Limb (tissue), 2 donors: ENCODE results near the gene PLD4.
"Not testable (repeated sequence)": the region's sequence is repeated elsewhere in the genome, so short reads cannot be mapped to it uniquely, and the experiment has no call there.

ENCODE experiments used
- DNase-seq, 2 donors: peaks; one replicate each; pipeline ENCODE4 v3.0.0-alpha.2; 2016; ENCODE audit errors: extremely low spot score in 2 of 2

The PLD4 gene

GRCh38 chr14:104899781-104900180 is 24.9 kb upstream of the PLD4 start:
- DNase-seq: no peak

DNA sequence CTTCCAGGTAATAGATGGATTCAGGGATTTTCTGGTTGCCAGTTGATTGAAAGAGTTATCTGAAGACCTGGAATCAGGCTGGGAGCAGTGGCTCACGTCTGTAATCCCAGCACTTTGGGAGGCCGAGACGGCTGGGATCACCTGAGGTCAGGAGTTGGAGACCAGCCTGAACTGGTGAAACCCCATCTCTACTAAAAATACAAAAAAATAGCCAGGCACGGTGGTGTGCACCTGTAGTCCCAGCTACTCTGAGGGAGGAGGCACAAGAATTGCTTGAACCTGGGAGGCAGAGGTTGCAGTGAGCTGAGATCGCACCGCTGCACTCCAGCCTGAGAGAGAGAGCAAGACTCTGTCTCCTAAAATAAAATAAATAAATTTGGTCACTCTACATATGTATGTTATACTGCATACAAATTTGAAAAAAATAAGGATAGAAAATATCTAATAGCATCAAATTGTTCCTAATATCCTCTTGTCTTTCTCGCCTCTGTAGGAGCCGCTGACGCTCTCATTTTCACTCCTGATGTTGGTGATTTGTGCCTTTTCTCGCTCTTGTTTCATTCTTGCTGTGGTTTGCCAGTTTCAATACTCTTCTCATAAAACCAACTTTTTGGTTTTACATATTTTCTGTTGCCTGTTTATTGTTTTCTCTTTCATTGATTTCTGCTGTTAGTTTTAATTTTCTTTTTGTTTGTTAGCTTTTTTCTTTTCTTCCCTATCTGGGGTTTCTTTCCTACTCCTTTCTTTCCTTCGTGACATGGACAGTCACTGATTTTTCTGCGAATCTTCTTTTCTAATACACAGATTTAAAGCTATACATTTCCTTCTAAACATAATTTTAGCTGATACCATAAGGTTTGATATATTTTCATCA is 23.8 kb upstream of the PLD4 start:
- DNase-seq: no peak

- DNase-seq: no peak
Measured at GRCh38 chr14:104903990-104904389, 20.7 kb upstream of the PLD4 start.

DNA sequence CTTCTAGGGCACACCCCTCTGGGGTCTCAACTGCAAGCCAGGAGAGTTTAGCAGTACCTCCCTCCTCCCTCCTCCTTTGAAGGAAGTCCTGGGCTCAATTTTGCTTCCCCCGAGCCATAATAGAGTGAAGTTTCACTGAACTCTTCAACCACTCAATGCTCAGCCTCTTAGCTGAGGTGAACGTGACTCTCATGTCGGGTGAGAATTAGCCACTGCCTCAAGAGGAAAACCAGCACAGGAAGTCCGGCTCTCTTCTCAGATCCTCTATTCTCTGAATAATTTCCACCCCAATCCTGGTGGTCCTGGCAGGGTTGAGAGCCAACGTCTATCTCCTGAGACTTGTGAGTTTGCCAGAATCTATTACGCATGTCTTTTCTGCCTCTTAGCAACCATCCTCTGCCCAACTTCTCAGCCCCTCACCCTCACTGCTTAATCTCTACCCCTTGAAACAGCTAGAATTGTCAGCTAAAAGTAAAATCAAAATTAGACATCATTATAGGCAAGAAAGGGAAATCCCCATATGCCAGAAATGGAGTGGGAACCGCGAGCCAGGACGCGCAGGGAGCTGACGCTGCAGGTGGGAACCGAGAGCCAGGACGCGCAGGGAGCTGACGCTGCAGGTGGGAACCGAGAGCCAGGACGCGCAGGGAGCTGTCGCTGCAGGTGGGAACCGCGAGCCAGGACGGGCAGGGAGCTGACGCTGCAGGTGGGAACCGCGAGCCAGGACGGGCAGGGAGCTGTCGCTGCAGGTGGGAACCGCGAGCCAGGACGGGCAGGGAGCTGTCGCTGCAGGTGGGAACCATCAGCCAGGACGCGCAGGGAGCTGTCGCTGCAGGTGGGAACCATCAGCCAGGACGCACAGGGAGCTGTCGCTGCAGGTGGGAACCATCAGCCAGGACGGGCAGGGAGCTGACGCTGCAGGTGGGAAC is 19.8 kb upstream of the PLD4 start:
- not testable (repeated sequence) for DNase-seq

DNA sequence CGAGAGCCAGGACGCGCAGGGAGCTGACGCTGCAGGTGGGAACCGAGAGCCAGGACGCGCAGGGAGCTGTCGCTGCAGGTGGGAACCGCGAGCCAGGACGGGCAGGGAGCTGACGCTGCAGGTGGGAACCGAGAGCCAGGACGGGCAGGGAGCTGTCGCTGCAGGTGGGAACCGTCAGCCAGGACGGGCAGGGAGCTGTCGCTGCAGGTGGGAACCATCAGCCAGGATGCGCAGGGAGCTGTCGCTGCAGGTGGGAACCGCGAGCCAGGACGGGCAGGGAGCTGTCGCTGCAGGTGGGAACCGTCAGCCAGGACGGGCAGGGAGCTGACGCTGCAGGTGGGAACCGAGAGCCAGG is 19.1 kb upstream of the PLD4 start:
- not testable (repeated sequence) for DNase-seq

- no peak for DNase-seq
Measured at GRCh38 chr14:104908303-104908702, 16.4 kb upstream of the PLD4 start.

DNA sequence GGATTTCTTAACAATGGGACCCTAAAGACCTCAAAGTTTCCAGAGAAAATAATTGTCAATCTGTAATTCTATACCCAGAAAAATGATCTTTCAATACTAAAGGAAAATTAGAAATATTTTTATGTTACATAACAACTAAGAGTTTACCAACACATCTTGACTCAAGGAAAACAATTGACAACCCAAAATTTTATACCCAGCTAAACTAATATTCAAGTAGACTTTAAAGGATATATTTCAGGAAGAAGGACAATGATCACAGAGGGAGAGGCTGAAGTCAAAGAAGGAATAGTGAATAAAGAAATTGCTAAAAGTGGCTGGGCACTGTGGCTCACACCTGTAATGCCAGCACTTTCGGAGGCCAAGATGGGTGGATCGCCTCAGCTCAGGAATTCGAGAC is 12.6 kb upstream of the PLD4 start:
- DNase-seq: no peak

- DNase-seq: no peak
Measured at GRCh38 chr14:104913435-104913834, 11.2 kb upstream of the PLD4 start.

GRCh38 chr14:104917116-104917515 is 7.6 kb upstream of the PLD4 start:
- no peak for DNase-seq

DNA sequence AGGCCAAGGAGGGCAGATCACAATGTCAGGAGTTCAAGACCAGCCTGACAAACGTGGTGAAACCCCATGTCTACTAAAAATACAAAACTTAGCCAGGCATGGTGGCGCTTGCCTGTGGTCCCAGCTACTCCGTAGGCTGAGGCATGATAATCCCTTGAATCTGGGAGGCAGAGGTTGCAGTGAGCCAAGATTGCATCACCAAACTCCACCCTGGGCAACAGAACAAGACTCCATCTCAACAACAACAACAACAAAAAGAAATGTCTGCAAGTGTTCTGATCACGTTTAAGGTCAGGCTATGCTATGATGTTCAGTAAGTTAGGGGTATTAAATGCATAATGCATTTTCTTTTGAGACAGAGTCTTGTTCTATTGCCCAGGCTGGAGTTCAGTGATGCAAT is 6.7 kb upstream of the PLD4 start:
- DNase-seq: no peak

GRCh38 chr14:104919152-104919992 is 5.3 kb upstream of the PLD4 start:
- DNase-seq: not testable (repeated sequence)

- DNase-seq: no peak
Measured at GRCh38 chr14:104919993-104920315, 4.7 kb upstream of the PLD4 start.

DNA sequence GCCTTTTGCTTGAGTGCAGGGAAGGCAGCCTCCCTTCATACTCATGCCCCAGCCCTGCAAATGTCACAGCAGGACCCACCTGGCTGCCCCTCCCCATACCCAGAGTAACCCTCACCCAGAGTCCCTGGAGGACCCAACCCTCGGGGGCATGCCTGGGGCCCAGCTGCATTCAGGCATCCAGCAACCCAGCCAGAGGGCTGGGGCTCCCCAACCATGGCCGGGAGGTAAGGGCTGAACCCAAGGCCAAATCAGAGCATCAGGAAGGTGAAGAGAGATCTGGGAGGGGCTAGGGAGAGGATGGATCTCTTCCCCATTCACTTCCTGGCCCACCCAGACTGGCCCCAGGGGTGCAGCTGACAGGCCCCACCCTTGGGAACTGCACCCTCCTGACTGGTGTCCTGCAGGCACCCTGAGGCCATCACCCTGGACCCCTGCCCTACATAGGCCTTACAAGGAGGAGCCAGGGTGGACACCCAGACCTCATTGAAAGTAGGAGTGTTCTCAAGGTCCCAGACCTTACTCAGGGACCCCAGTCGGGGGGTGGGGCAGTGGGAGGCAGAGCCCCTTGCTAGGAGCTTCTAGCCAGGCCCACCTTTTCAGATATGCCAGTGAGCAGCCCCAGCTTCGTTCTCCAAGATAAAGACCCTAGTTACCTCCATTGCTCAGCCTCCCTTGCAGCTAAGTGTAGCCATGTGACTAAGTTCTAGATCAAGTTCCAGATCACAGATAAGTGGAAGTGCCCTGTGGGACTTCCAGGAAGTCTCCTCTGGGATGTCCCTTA is 849 bp upstream of the PLD4 start:
- peak in 1 of 2 donors; percentile 18 for DNase-seq

DNA sequence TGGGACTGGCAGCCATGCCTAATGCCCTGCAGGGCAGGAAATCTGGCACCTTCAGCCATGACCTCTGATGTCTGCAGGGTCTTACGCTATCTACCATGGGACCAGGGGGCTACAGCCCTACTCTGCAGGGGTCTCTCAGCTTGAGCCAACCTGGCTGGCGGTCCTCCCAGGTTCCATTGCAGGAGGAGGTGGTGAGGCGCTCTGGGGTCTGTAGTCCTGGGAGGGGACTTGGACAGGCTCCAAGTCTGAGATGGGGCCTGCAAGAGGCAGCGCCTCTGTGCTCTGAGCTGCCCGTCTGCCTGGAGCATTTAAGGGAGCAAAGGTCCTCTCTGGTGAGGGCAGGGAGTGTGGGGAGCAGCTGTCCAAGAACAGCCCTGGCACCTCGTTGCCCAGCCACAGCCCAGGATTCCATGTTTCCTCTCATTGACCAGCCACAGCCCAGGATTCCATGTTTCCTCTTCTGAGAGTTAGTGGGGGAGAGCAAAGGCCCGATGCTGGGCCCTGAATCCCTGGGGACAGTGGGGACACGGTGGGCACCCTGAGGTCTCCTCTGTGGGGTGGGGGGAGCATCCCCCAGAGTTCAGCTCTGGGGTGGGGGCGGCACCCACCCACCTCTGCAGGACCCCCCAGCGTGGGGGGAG is 655 bp downstream of the PLD4 start:
- peak in 1 of 2 donors; percentile 34 for DNase-seq

DNA sequence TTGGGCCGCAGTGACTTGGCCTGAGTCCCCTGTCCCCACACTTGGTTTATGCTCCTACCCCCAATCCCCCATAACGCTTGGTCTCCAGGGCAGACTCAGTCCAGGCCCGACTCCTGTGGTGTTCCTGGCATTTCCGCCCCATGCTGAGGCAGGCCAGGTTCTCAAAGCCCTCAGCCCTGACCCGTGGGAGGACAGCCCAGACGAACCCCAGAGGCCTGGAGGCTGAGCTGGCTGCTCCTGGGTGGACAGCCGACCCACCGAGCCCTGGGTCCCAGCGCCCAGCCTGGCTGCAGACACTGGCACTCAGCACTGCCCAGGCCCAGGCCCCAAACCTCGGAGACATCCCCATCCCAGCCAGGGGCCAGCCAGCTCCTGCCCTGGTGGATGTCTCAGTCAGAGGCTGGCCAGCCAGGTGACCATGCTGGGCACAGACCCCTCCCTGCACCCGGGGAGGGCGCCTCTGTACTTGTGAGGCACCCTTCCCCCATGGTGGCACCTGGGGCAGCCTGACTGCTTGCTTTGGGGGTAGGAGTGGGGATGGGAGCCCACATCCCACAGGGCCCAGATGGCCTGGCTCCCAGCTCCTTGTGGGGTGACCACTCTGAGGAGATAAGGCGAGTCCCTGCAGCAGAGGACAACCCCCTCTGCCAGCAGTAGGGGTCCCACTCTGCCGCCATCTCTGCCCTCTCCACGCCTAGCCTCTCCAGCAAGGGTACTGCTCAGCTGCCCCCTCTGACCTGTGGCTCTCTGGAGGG is 1.4 kb downstream of the PLD4 start:
- peak in 1 of 2 donors; percentile 26 for DNase-seq

GRCh38 chr14:104926619-104927431 is 2.1 kb downstream of the PLD4 start:
- DNase-seq: peak in 1 of 2 donors; percentile 28

- peak in 1 of 2 donors; percentile 28 for DNase-seq
Measured at GRCh38 chr14:104927432-104927816, 2.7 kb downstream of the PLD4 start.

- no peak for DNase-seq
Measured at GRCh38 chr14:104927901-104928300, 3.2 kb downstream of the PLD4 start.
